SK-N-SH (cell line): ENCODE data around the gene FRA10AC1. TPM values are rescaled to one million over a fixed set of nuclear protein-coding genes. Genes with fewer than 3 reads are reported as not detected.

Experiments
- CTCF ChIA-PET: fragments of 300-600, 350-600 bp; formaldehyde crosslinking; extraction: SDS; loops from one replicate; lab custom pipeline; 2021; lab: Yijun Ruan, JAX
- POLR2A ChIA-PET: fragments of 350-600 bp; sonication (Branson Sonifier 250); formaldehyde crosslinking; extraction: SDS; loops from one replicate; lab custom pipeline; 2020; ENCODE audit warnings: antibody characterized with exemption, inconsistent platforms; lab: Yijun Ruan, JAX
- DNase-seq: peaks from one replicate; pipeline ENCODE4 v3.0.0; 2012
- H2AFZ ChIP-seq: fragments of 200-600 bp; sonication (generic); 2 replicates; pipeline ENCODE4 v1.8.1; 2016; ENCODE audit warnings: antibody characterized with exemption, mild to moderate bottlenecking, low read depth
- H3F3A ChIP-seq: fragments of 200-600 bp; sonication (generic); replicated peaks from 2 replicates; pipeline ENCODE3; 2016; ENCODE audit warnings: antibody characterized with exemption, mild to moderate bottlenecking; ENCODE audit not compliant: insufficient read depth
- H3K27ac ChIP-seq, 2 experiments: fragments of 200-500 bp in 1 of 2; fragments of 200-600 bp in 1 of 2; sonication (Bioruptor generic) in 1 of 2; sonication (generic), shearing (Covaris generic) in 1 of 2; 2 replicates each; pipeline versions ENCODE4 v1.5.1 to v1.6.1; 2014 to 2016; ENCODE audit warnings: low read depth in 2 of 2, inconsistent platforms in 1 of 2, low read length in 1 of 2, mild to moderate bottlenecking in 1 of 2, mixed read lengths in 1 of 2
- H3K27me3 ChIP-seq: fragments of 200-600 bp; sonication (generic), shearing (Covaris generic); 2 replicates; pipeline ENCODE4 v1.6.1; 2016; ENCODE audit warnings: mixed run types; ENCODE audit not compliant: insufficient read depth
- H3K36me3 ChIP-seq, 2 experiments: fragments of 200-500 bp in 1 of 2; fragments of 200-600 bp in 1 of 2; sonication (Bioruptor generic) in 1 of 2; sonication (generic) in 1 of 2; replicated peaks in 1 of 2; 2 replicates each; pipeline versions ENCODE3 to v1.5.1; 2014 to 2016; ENCODE audit warnings: low read length in 1 of 2, mild to moderate bottlenecking in 1 of 2; ENCODE audit not compliant: insufficient read depth in 2 of 2, control insufficient read depth in 1 of 2
- H3K4me1 ChIP-seq, 2 experiments: fragments of 200-500 bp in 1 of 2; fragments of 200-600 bp in 1 of 2; sonication (Bioruptor generic) in 1 of 2; sonication (generic), shearing (Covaris generic) in 1 of 2; 2 replicates each; pipeline versions ENCODE4 v1.5.1 to v1.6.1; 2014 to 2016; ENCODE audit warnings: low read depth in 1 of 2, low read length in 1 of 2, mixed run types in 1 of 2; ENCODE audit not compliant: insufficient read depth in 2 of 2, control insufficient read depth in 1 of 2
- H3K4me2 ChIP-seq: fragments of 200-600 bp; sonication (generic), shearing (Covaris generic); 2 replicates; pipeline ENCODE4 v1.6.1; 2017; ENCODE audit warnings: mixed run types
- H3K4me3 ChIP-seq, 2 experiments: fragments of 200-500 bp in 1 of 2; fragments of 200-600 bp in 1 of 2; sonication (Bioruptor generic) in 1 of 2; sonication (generic), shearing (Covaris generic) in 1 of 2; 2 replicates each; pipeline versions ENCODE4 v1.5.1 to v1.8.1; 2014 to 2016; ENCODE audit warnings: low read depth in 2 of 2, inconsistent platforms in 1 of 2, low read length in 1 of 2, mild to moderate bottlenecking in 1 of 2, mixed read lengths in 1 of 2, moderate library complexity in 1 of 2
- H3K79me2 ChIP-seq: fragments of 200-600 bp; sonication (generic); 2 replicates; pipeline ENCODE4 v1.8.1; 2017; ENCODE audit warnings: mild to moderate bottlenecking; ENCODE audit not compliant: insufficient read depth
- H3K9ac ChIP-seq: fragments of 200-600 bp; sonication (generic); 2 replicates; pipeline ENCODE4 v1.6.1; 2017; ENCODE audit warnings: mixed run types
- H3K9me2 ChIP-seq: fragments of 200-600 bp; sonication (generic); 2 replicates; pipeline ENCODE4 v1.6.1; 2017; ENCODE audit warnings: mixed run types
- H3K9me3 ChIP-seq: fragments of 200-600 bp; sonication (generic); 2 replicates; pipeline ENCODE4 v1.6.1; 2017; ENCODE audit warnings: mixed run types, mild to moderate bottlenecking, moderate library complexity
- H4K20me1 ChIP-seq: fragments of 200-600 bp; sonication (generic); 2 replicates; pipeline ENCODE4 v1.6.1; 2017; ENCODE audit warnings: mild to moderate bottlenecking, mixed run types; ENCODE audit not compliant: insufficient read depth
- CHD2 ChIP-seq: fragments of 150-350 bp; IDR thresholded peaks from 2 replicates; pipeline ENCODE4 v1.6.1; 2018; ENCODE audit warnings: low read length; ENCODE audit not compliant: partially characterized antibody
- ELF1 ChIP-seq: IDR thresholded peaks from 2 replicates; pipeline ENCODE4 v1.4.0; 2012
- GABPA ChIP-seq: IDR thresholded peaks from 2 replicates; pipeline ENCODE4 v1.4.0; 2012; ENCODE audit warnings: low read depth, mild to moderate bottlenecking
- GATA2 ChIP-seq: sonication (generic); formaldehyde crosslinking; IDR thresholded peaks from 2 replicates; pipeline ENCODE4 v1.5.0; 2020; ENCODE audit warnings: mild to moderate bottlenecking, missing genetic modification reagents
- IRF3 ChIP-seq: fragments of 150-350 bp; IDR thresholded peaks from 2 replicates; pipeline ENCODE4 v1.6.1; 2016; ENCODE audit warnings: mild to moderate bottlenecking, low read depth, low read length
- JUND ChIP-seq: IDR thresholded peaks from 2 replicates; pipeline ENCODE4 v1.4.0; 2012
- MAX ChIP-seq: IDR thresholded peaks from 2 replicates; pipeline ENCODE4 v1.4.0; 2012; ENCODE audit warnings: low read depth
- PBX3 ChIP-seq: IDR thresholded peaks from 2 replicates; pipeline ENCODE4; 2012
- POLR2AphosphoS5 ChIP-seq: IDR thresholded peaks from 2 replicates; pipeline ENCODE4 v1.6.1; 2012; ENCODE audit warnings: low read depth, low read length
- REST ChIP-seq: IDR thresholded peaks from 2 replicates; pipeline ENCODE4 v1.6.1; 2012; ENCODE audit warnings: mild to moderate bottlenecking, low read depth, low read length, moderate library complexity
- SIN3A ChIP-seq: IDR thresholded peaks from 2 replicates; pipeline ENCODE4 v1.6.1; 2012; ENCODE audit warnings: low read depth, mild to moderate bottlenecking, low read length, moderate library complexity, borderline replicate concordance
- USF1 ChIP-seq: IDR thresholded peaks from 2 replicates; pipeline ENCODE4 v1.4.0; 2012; ENCODE audit warnings: low read depth, borderline replicate concordance
- YY1 ChIP-seq: IDR thresholded peaks from 2 replicates; pipeline ENCODE4 v1.4.0; 2012; ENCODE audit warnings: low read depth, mild to moderate bottlenecking
- ZBTB33 ChIP-seq: IDR thresholded peaks from 2 replicates; pipeline ENCODE4 v1.4.0; 2012; ENCODE audit warnings: low read depth, borderline replicate concordance
- WGBS: methylation state at CpG from one replicate; pipeline ENCODE4 v1.1.6; 2017; ENCODE audit warnings: low lambda C conversion rate; 5-methylcytosine and 5-hydroxymethylcytosine counted together
- polyA plus RNA-seq, 3 experiments: library from polyadenylated mRNA; depleted of rRNA; stranded (reverse); fragments of >200 nt; gene quantifications; 2 replicates each; pipeline ENCODE4 v1.2.3, GENCODE V29; 2012

FRA10AC1 gene
- polyA plus RNA-seq, 1 of the 3 experiments (the other 2 are of a cell fraction), result 3.9 TPM

- TF ChIP-seq REST, result no peak
- no peak for TF ChIP-seq SIN3A
- TF ChIP-seq GABPA, result no peak
- no peak for TF ChIP-seq MAX
- TF ChIP-seq YY1, result no peak
- no peak for TF ChIP-seq USF1
These were observed 24.0 kb downstream of the FRA10AC1 start (continued) for GRCh38 chr10:93678386-93678785.

- CTCF ChIA-PET, result interaction anchor here (1.2 kb wide), 1 partner anchor 18 kb away, joined by 3 read pairs; no protein-coding TSS in a partner anchor
- H3K36me3 ChIP-seq, result peaks cover 56 to 77% of the 10 kb centered on the region in 2 experiments
- WGBS, result 95% methylated on average over 2 of the region's 2 CpGs
- H3F3A ChIP-seq, result no peaks in the 10 kb centered on the region
- no peaks in the 10 kb centered on the region for H3K4me1 ChIP-seq
- H3K9me2 ChIP-seq, result no peaks in the 10 kb centered on the region
- H4K20me1 ChIP-seq, result no peaks in the 10 kb centered on the region
- DNase-seq, result no peak
- TF ChIP-seq IRF3 (no peak), GABPA (no peak)
- H3K79me2 ChIP-seq, result no peaks in the 10 kb centered on the region
- H3K4me2 ChIP-seq, result no peak overlapping the region
- no peak overlapping the region for H3K9ac ChIP-seq
- POLR2A ChIA-PET, result no interaction called here
- H2AFZ ChIP-seq, result no peak overlapping the region
- no peak overlapping the region for H3K4me3 ChIP-seq
- no peak overlapping the region for H3K27ac ChIP-seq
- H3K9me3 ChIP-seq, result no peaks in the 10 kb centered on the region
- H3K27me3 ChIP-seq, result no peaks in the 10 kb centered on the region
These were observed 28.6 kb downstream of the FRA10AC1 start for GRCh38 chr10:93673791-93674190.

- no peaks in the 10 kb centered on the region for H3K79me2 ChIP-seq
- no peak for DNase-seq
- POLR2A ChIA-PET, result no interaction called here
- no peaks in the 10 kb centered on the region for H4K20me1 ChIP-seq
- no peaks in the 10 kb centered on the region for H3K9me3 ChIP-seq
- H3K27me3 ChIP-seq, result no peaks in the 10 kb centered on the region
- no peak overlapping the region for H2AFZ ChIP-seq
- CTCF ChIA-PET, result no interaction called here
- H3K4me1 ChIP-seq, result no peaks in the 10 kb centered on the region
- no peak overlapping the region for H3K4me2 ChIP-seq
- no peak overlapping the region for H3K27ac ChIP-seq
- peaks cover 62 to 81% of the 10 kb centered on the region in 2 experiments for H3K36me3 ChIP-seq
- H3K9ac ChIP-seq, result no peak overlapping the region
- no peak for TF ChIP-seq JUND
- TF ChIP-seq ELF1, result no peak
- TF ChIP-seq ZBTB33, result no peak
- TF ChIP-seq SIN3A, result no peak
- TF ChIP-seq POLR2AphosphoS5, result no peak
- TF ChIP-seq CHD2, result no peak
- no peak for TF ChIP-seq GATA2 (CRISPR knock-in tag)
- TF ChIP-seq PBX3, result no peak
- H3F3A ChIP-seq, result no peaks in the 10 kb centered on the region
- no peak overlapping the region for H3K4me3 ChIP-seq
- 100% methylated on average over 2 of the region's 2 CpGs for WGBS
- H3K9me2 ChIP-seq, result no peaks in the 10 kb centered on the region
These were observed 29.5 kb downstream of the FRA10AC1 start for GRCh38 chr10:93672890-93673289.
